K562 (cell line): ENCODE data around the gene AIF1. TPM values are rescaled to one million over a fixed set of nuclear protein-coding genes. Genes with fewer than 3 reads are reported as not detected.

Source experiments
- BCL6 ChIP-seq: fragments of 250-450 bp; sonication (Bioruptor Pico); IDR thresholded peaks from 2 replicates; pipeline ENCODE4 v1.4.0; 2020
- ETV5 ChIP-seq: sonication (generic); formaldehyde crosslinking; IDR thresholded peaks from 2 replicates; pipeline ENCODE4 v1.4.0; 2020; ENCODE audit warnings: low read depth, mild to moderate bottlenecking, missing genetic modification reagents
- HNRNPUL1 ChIP-seq: fragments of 200-400 bp; formaldehyde crosslinking; IDR thresholded peaks from 2 replicates; pipeline ENCODE4 v1.6.1; 2017; ENCODE audit warnings: low read length
- KLF1 ChIP-seq: fragments of 450-650 bp; IDR thresholded peaks from 2 replicates; pipeline ENCODE4 v1.6.1; 2016; ENCODE audit warnings: missing genetic modification characterization, missing compliant biosample characterization
- KLF13 ChIP-seq: fragments of 450-650 bp; IDR thresholded peaks from 2 replicates; pipeline ENCODE4 v1.6.1; 2016; ENCODE audit warnings: missing genetic modification characterization, low read depth, mild to moderate bottlenecking, missing compliant biosample characterization, moderate library complexity, borderline replicate concordance
- NRF1 ChIP-seq, 2 experiments: fragments of 450-650 bp; IDR thresholded peaks in 1 of 2; conservative IDR thresholded peaks in 1 of 2; 2 replicates each; pipeline ENCODE4 v1.6.1; 2014; ENCODE audit warnings: mild to moderate bottlenecking in 2 of 2
- PHTF2 ChIP-seq: fragments of 250-450 bp; sonication (Bioruptor Pico); IDR thresholded peaks from 2 replicates; pipeline ENCODE4 v1.5.0; 2021; ENCODE audit warnings: mild to moderate bottlenecking
- POU5F1 ChIP-seq: fragments of 150-350 bp; IDR thresholded peaks from 2 replicates; pipeline ENCODE4 v1.6.1; 2014; ENCODE audit warnings: borderline replicate concordance, low read length, low read depth, mild to moderate bottlenecking; ENCODE audit not compliant: partially characterized antibody
- RCOR1 ChIP-seq, 2 experiments: IDR thresholded peaks; 2 replicates each; pipeline ENCODE4 v1.6.1; 2012; ENCODE audit warnings: low read depth in 2 of 2, low read length in 2 of 2, borderline replicate concordance in 1 of 2, improper control_type of control experiment in 1 of 2
- SRSF7 ChIP-seq: fragments of 200-400 bp; formaldehyde crosslinking; optimal IDR thresholded peaks from 2 replicates; pipeline ENCODE3; 2017; ENCODE audit warnings: mild to moderate bottlenecking, low read depth, low read length
- TBL1XR1 ChIP-seq, 2 experiments: IDR thresholded peaks; 2 replicates each; pipeline ENCODE4 v1.6.1; 2012; ENCODE audit warnings: improper control_type of control experiment in 2 of 2, low read length in 2 of 2, mild to moderate bottlenecking in 1 of 2
- ZC3H11A ChIP-seq: IDR thresholded peaks from 2 replicates; pipeline ENCODE4 v1.6.1; 2012; ENCODE audit warnings: low read depth, low read length, improper control_type of control experiment
- ZNF561 ChIP-seq: fragments of 450-650 bp; formaldehyde crosslinking; conservative IDR thresholded peaks from 2 replicates; pipeline ENCODE4 v1.4.0; 2020; ENCODE audit warnings: mild to moderate bottlenecking, moderate library complexity
- polyA plus RNA-seq, 8 experiments: library from polyadenylated mRNA; depleted of rRNA in 4 of 8; stranded (reverse) in 5 of 8; unstranded in 3 of 8; fragments of >200 nt; fragmentation: Nextera tagmentation in 2 of 8; fragmentation: Illumina TruSeq in 1 of 8; extraction: Ambion mirVana in 2 of 8; extraction: Trizol in 1 of 8; gene quantifications; 2 replicates each; pipeline versions ENCODE4 v1.2.1 to v1.2.3, GENCODE V29; 2011 to 2014; ENCODE audit warnings: inconsistent platforms in 1 of 8, missing spikeins in 1 of 8
- total RNA-seq, 7 experiments: library from RNA; depleted of rRNA in 6 of 7; stranded (reverse); fragments of >200 nt in 6 of 7; fragmentation: Illumina TruSeq in 2 of 7; extraction: Trizol in 2 of 7; gene quantifications; 2 replicates each; pipeline versions ENCODE4 v1.2.1 to v1.2.3, GENCODE V29; 2011 to 2021; ENCODE audit warnings: low replicate concordance in 1 of 7
- TF ChIP-seq, protein P1 (sequence below), 2 experiments: fragments of 150-350 bp in 1 of 2; IDR thresholded peaks; 2 replicates each; pipeline ENCODE4 v1.6.1; 2012 to 2016; ENCODE audit warnings: low read depth in 2 of 2, low read length in 2 of 2, mild to moderate bottlenecking in 1 of 2, moderate library complexity in 1 of 2
- TF ChIP-seq, protein P2 (sequence below): fragments of 250-450 bp; sonication (Bioruptor Pico); IDR thresholded peaks from 2 replicates; pipeline ENCODE4 v1.4.0; 2020; ENCODE audit warnings: mild to moderate bottlenecking
- TF ChIP-seq, protein P3 (sequence below): fragments of 250-450 bp; sonication (Bioruptor Pico); IDR thresholded peaks from 2 replicates; pipeline ENCODE4 v1.8.0; 2021; ENCODE audit warnings: borderline replicate concordance, mild to moderate bottlenecking, moderate library complexity; ENCODE audit not compliant: poor library complexity, severe bottlenecking
- TF ChIP-seq, protein P4 (sequence below): sonication (generic); formaldehyde crosslinking; IDR thresholded peaks from 2 replicates; pipeline ENCODE4 v1.8.1; 2023; ENCODE audit warnings: mild to moderate bottlenecking, missing genetic modification reagents
- TF ChIP-seq, protein P5 (sequence below): sonication (generic); formaldehyde crosslinking; IDR thresholded peaks from 2 replicates; pipeline ENCODE4 v1.8.0; 2022; ENCODE audit warnings: missing genetic modification reagents, mild to moderate bottlenecking, moderate library complexity, borderline replicate concordance

The AIF1 gene
- total and polyA plus RNA-seq, 9 of the 15 experiments (the other 6 are each of a cell fraction or from before 2014, with no cell fraction given) = 9.4 to 33.4 (median 19.4) TPM

DNA sequence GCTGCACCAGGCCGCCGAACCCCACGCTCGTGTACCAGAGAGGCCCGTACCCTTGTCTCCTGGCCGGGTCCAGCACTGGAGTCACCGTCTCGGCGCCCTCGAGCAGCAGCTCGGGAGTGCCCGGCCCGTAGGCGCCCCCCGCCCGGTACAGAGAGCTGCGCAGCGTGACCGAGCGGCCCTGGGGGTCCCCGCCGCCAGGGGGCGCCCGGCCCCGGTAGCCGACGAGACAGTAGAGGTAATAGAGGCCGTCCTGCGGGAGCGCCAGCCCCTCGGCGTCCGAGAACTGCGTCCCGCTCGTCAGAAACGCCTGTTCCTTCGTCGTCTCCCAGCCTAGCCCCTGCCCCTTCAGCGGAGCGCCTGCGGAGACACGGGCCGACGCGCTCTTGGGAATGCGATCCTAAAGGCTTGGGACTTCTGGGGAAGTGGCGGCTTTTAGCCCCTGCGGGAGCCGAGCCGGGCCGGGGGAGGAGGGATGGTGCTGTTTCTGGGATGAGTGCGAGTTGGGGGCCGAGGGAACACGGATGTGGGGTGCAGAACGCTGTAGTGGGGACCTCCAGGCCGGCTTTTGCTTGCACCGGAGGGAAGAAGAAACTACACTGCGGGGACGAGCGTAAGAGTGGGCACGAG lies 34.1 kb upstream of the AIF1 start (continued):
- TF ChIP-seq, protein P1, sequence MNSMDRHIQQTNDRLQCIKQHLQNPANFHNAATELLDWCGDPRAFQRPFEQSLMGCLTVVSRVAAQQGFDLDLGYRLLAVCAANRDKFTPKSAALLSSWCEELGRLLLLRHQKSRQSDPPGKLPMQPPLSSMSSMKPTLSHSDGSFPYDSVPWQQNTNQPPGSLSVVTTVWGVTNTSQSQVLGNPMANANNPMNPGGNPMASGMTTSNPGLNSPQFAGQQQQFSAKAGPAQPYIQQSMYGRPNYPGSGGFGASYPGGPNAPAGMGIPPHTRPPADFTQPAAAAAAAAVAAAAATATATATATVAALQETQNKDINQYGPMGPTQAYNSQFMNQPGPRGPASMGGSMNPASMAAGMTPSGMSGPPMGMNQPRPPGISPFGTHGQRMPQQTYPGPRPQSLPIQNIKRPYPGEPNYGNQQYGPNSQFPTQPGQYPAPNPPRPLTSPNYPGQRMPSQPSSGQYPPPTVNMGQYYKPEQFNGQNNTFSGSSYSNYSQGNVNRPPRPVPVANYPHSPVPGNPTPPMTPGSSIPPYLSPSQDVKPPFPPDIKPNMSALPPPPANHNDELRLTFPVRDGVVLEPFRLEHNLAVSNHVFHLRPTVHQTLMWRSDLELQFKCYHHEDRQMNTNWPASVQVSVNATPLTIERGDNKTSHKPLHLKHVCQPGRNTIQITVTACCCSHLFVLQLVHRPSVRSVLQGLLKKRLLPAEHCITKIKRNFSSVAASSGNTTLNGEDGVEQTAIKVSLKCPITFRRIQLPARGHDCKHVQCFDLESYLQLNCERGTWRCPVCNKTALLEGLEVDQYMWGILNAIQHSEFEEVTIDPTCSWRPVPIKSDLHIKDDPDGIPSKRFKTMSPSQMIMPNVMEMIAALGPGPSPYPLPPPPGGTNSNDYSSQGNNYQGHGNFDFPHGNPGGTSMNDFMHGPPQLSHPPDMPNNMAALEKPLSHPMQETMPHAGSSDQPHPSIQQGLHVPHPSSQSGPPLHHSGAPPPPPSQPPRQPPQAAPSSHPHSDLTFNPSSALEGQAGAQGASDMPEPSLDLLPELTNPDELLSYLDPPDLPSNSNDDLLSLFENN (IDR thresholded peaks at IDR 0.05; ENCODE audit: low read depth in 2 of 2, low read length in 2 of 2) = 0 out of 4 replicates have a peak, but pooled peaks of 1 of the 2 experiments have one; percentile 36
- TF ChIP-seq, protein P2, sequence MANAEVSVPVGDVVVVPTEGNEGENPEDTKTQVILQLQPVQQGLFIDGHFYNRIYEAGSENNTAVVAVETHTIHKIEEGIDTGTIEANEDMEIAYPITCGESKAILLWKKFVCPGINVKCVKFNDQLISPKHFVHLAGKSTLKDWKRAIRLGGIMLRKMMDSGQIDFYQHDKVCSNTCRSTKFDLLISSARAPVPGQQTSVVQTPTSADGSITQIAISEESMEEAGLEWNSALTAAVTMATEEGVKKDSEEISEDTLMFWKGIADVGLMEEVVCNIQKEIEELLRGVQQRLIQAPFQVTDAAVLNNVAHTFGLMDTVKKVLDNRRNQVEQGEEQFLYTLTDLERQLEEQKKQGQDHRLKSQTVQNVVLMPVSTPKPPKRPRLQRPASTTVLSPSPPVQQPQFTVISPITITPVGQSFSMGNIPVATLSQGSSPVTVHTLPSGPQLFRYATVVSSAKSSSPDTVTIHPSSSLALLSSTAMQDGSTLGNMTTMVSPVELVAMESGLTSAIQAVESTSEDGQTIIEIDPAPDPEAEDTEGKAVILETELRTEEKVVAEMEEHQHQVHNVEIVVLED (CRISPR knock-in tag) = peak; percentile 56; the same call in 1 of the 2 replicates
- no peak for TF ChIP-seq HNRNPUL1
- TF ChIP-seq ZNF561 = no peak
- TF ChIP-seq ZC3H11A = no peak
- no peak for TF ChIP-seq SRSF7
- peak; percentile 55; the same call in 1 of the 2 replicates for TF ChIP-seq ETV5 (CRISPR knock-in tag)
- no peak for TF ChIP-seq KLF13 (tag)
- TF ChIP-seq, protein P3, sequence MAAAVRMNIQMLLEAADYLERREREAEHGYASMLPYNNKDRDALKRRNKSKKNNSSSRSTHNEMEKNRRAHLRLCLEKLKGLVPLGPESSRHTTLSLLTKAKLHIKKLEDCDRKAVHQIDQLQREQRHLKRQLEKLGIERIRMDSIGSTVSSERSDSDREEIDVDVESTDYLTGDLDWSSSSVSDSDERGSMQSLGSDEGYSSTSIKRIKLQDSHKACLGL = no peak
- TF ChIP-seq KLF1 (tag) = peak; percentile 45; the same call in 1 of the 2 replicates
- TF ChIP-seq BCL6 (CRISPR knock-in tag) = no peak
- TF ChIP-seq NRF1 (conservative IDR thresholded peaks at IDR 0.05 in 1 of 2, IDR thresholded peaks at IDR 0.05 in 1 of 2) = peak; percentile 81 to 85
- TF ChIP-seq PHTF2 (CRISPR knock-in tag) = no peak
- TF ChIP-seq TBL1XR1 (IDR thresholded peaks at IDR 0.05; ENCODE audit: low read length in 2 of 2) = 0 out of 4 replicates have a peak, but pooled peaks have one; percentile 14 to 49
- TF ChIP-seq, protein P4, sequence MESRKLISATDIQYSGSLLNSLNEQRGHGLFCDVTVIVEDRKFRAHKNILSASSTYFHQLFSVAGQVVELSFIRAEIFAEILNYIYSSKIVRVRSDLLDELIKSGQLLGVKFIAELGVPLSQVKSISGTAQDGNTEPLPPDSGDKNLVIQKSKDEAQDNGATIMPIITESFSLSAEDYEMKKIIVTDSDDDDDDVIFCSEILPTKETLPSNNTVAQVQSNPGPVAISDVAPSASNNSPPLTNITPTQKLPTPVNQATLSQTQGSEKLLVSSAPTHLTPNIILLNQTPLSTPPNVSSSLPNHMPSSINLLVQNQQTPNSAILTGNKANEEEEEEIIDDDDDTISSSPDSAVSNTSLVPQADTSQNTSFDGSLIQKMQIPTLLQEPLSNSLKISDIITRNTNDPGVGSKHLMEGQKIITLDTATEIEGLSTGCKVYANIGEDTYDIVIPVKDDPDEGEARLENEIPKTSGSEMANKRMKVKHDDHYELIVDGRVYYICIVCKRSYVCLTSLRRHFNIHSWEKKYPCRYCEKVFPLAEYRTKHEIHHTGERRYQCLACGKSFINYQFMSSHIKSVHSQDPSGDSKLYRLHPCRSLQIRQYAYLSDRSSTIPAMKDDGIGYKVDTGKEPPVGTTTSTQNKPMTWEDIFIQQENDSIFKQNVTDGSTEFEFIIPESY (CRISPR knock-in tag) = peak; percentile 71; the same call in 1 of the 2 replicates
- TF ChIP-seq, protein P5, sequence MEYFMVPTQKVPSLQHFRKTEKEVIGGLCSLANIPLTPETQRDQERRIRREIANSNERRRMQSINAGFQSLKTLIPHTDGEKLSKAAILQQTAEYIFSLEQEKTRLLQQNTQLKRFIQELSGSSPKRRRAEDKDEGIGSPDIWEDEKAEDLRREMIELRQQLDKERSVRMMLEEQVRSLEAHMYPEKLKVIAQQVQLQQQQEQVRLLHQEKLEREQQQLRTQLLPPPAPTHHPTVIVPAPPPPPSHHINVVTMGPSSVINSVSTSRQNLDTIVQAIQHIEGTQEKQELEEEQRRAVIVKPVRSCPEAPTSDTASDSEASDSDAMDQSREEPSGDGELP (CRISPR knock-in tag) = peak; percentile 82
- TF ChIP-seq POU5F1 = no peak
- peak; percentile 57 to 61; a peak in 2 of 4 replicates for TF ChIP-seq RCOR1 (IDR thresholded peaks at IDR 0.05; ENCODE audit: borderline replicate concordance in 1 of 2, low read depth in 2 of 2, low read length in 2 of 2)
